Measurements from ENCODE around the gene AXDND1.

GRCh38 chr1:179474713-179475112 lies 108.9 kb downstream of the AXDND1 start:
- TF ChIP-seq, protein P1, sequence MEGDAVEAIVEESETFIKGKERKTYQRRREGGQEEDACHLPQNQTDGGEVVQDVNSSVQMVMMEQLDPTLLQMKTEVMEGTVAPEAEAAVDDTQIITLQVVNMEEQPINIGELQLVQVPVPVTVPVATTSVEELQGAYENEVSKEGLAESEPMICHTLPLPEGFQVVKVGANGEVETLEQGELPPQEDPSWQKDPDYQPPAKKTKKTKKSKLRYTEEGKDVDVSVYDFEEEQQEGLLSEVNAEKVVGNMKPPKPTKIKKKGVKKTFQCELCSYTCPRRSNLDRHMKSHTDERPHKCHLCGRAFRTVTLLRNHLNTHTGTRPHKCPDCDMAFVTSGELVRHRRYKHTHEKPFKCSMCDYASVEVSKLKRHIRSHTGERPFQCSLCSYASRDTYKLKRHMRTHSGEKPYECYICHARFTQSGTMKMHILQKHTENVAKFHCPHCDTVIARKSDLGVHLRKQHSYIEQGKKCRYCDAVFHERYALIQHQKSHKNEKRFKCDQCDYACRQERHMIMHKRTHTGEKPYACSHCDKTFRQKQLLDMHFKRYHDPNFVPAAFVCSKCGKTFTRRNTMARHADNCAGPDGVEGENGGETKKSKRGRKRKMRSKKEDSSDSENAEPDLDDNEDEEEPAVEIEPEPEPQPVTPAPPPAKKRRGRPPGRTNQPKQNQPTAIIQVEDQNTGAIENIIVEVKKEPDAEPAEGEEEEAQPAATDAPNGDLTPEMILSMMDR (IDR thresholded peaks at IDR 0.05), result no peak
- TF ChIP-seq POLR2A (IDR thresholded peaks at IDR 0.05), result no peak

Data from stomach (tissue), 4 donors.